Upper lobe of right lung (tissue), 1 donor: ENCODE results near the gene DDX52. TPM values are rescaled to one million over a fixed set of nuclear protein-coding genes. Genes with fewer than 3 reads are reported as not detected.

Experiments used
- ATAC-seq: fragments of 200-7000 bp; cut with Tn5 transposase; one replicate; pipeline ENCODE4 v1.9.1; 2020; ENCODE audit warnings: mild to moderate bottlenecking, moderate library complexity
- DNase-seq: peaks from one replicate; pipeline ENCODE4 v3.0.0-alpha.2; 2020
- H3K27ac ChIP-seq: fragments of 200-600 bp; one replicate; pipeline ENCODE4 v1.8.0; 2022
- H3K27me3 ChIP-seq: fragments of 200-600 bp; one replicate; pipeline ENCODE4 v1.8.0; 2022; ENCODE audit warnings: mild to moderate bottlenecking
- H3K36me3 ChIP-seq: fragments of 200-600 bp; one replicate; pipeline ENCODE4 v1.8.0; 2022
- H3K4me1 ChIP-seq: fragments of 200-600 bp; one replicate; pipeline ENCODE4 v1.8.0; 2022
- H3K4me3 ChIP-seq: fragments of 200-600 bp; one replicate; pipeline ENCODE4 v1.8.0; 2022; ENCODE audit warnings: mild to moderate bottlenecking
- H3K9me3 ChIP-seq: fragments of 200-600 bp; one replicate; pipeline ENCODE4 v1.8.0; 2022
- CTCF ChIP-seq: fragments of 200-600 bp; IDR thresholded peaks from one replicate; pipeline ENCODE4 v1.8.0; 2022; ENCODE audit warnings: antibody characterized with exemption
- intact Hi-C: fragments of 100-400 bp; cut with DNase I; formaldehyde crosslinking; loops from one replicate; pipeline ENCODE4 v1.11.0; 2022
- microRNA-seq: library from miRNA; unstranded; fragments of <30 nt; microRNA quantifications from one replicate; pipeline ENCODE4 v1.2.0, GENCODE V29; 2020; ENCODE audit warnings: borderline microRNAs expressed
- total RNA-seq: library from RNA; stranded (reverse); fragmentation: NEBNext Ultra II Directional; extraction: Animal tissue kit (Norgen Biotek cat#: 25700); gene quantifications from one replicate; pipeline ENCODE4 v1.2.1, GENCODE V29; 2021
- donor health status: DM: no; HTN: yes; CAD: no; lungs with severe emphysema.

DDX52 gene
- total RNA-seq, 1 donor from 2014 or later = 20.9 TPM

- intact Hi-C loops = no loop called here
- TF ChIP-seq CTCF = no peak
- Histone ChIP-seq H3K27me3 (no peaks in the 10 kb centered on the region), H3K4me1 (no peaks in the 10 kb centered on the region), H3K27ac (no peak overlapping the region), H3K36me3 (peaks cover 84% of the 10 kb centered on the region), H3K9me3 (no peaks in the 10 kb centered on the region), H3K4me3 (no peak overlapping the region)
- ATAC-seq (no peak), DNase-seq (no peak)
Measured at GRCh38 chr17:37564252-37564651, 79.0 kb downstream of the DDX52 start.

- ATAC-seq (no peak), DNase-seq (no peak)
- TF ChIP-seq CTCF = no peak
Measured at GRCh38 chr17:37562016-37562745, 81.1 kb downstream of the DDX52 start.

More at GRCh38 chr17:37562016-37562745, 81.1 kb downstream of the DDX52 start:
- Histone ChIP-seq H3K4me1 (no peaks in the 10 kb centered on the region), H3K4me3 (no peak overlapping the region), H3K27me3 (no peaks in the 10 kb centered on the region), H3K9me3 (no peaks in the 10 kb centered on the region), H3K27ac (no peak overlapping the region), H3K36me3 (peaks cover 83% of the 10 kb centered on the region)
- intact Hi-C loops = no loop called here

Small RNA genes lying within 50 kb of the gene (microRNA-seq; reads per million reads assigned to microRNA genes)
- not detected for gene MIR378J

Other genes with a start within 250 kb of the DDX52 start
- 110 TPM for gene ACACA, start 236.6 kb downstream of the DDX52 start, total RNA-seq
- 21.4 TPM for gene TADA2A, start 236.6 kb downstream of the DDX52 start, total RNA-seq
- 9.0 TPM for gene DUSP14, start 153.6 kb downstream of the DDX52 start, total RNA-seq
- gene SYNRG, start 34.0 kb downstream of the DDX52 start, total RNA-seq = 50.0 TPM
- 19.8 TPM for gene HNF1B, start 101.6 kb upstream of the DDX52 start, total RNA-seq